Activated T-helper 17 cell treated with anti-CD3 and anti-CD28 coated beads, Interleukin-2, amount 50 U/mL, for 72 hours (primary cell): ENCODE measurements around the gene ZNF783. TPM values are rescaled to one million over a fixed set of nuclear protein-coding genes. Genes with fewer than 3 reads are reported as not detected.

Experiments used
- ATAC-seq: fragments of 150-1000 bp; cut with Tn5 transposase; replicated peaks from 2 replicates; pipeline ENCODE4 v1.10.0; 2021; ENCODE audit warnings: mild to moderate bottlenecking, moderate library complexity
- H3K27ac Mint-ChIP-seq: one replicate; pipeline ENCODE4 v1.8.0; 2022; ENCODE audit warnings: mixed read lengths
- H3K27me3 Mint-ChIP-seq: one replicate; pipeline ENCODE4 v1.8.0; 2022; ENCODE audit warnings: mixed read lengths
- H3K36me3 Mint-ChIP-seq: one replicate; pipeline ENCODE4 v1.8.0; 2022; ENCODE audit warnings: low read depth, mild to moderate bottlenecking, mixed read lengths
- H3K4me1 Mint-ChIP-seq: one replicate; pipeline ENCODE4 v1.8.0; 2022; ENCODE audit warnings: mixed read lengths
- H3K4me3 Mint-ChIP-seq: one replicate; pipeline ENCODE4 v1.8.0; 2022; ENCODE audit warnings: mild to moderate bottlenecking, mixed read lengths
- H3K9me3 Mint-ChIP-seq: one replicate; pipeline ENCODE4 v1.8.0; 2022; ENCODE audit warnings: mixed read lengths
- total RNA-seq, 2 donors: library from RNA; stranded (reverse); gene quantifications; one replicate each; pipeline ENCODE4 v1.2.3, GENCODE V29; 2022

ZNF783 gene
- total RNA-seq, 2 donors from 2014 or later: 12.7 to 17.3 TPM

- no peak for ATAC-seq
- peaks cover 18% of the 10 kb centered on the region for H3K4me1 Mint-ChIP-seq
- no peaks in the 10 kb centered on the region for H3K27me3 Mint-ChIP-seq
- H3K27ac Mint-ChIP-seq: peak overlapping the region; percentile 15
- no peaks in the 10 kb centered on the region for H3K9me3 Mint-ChIP-seq
- H3K36me3 Mint-ChIP-seq: peaks cover 50% of the 10 kb centered on the region
- H3K4me3 Mint-ChIP-seq: no peak overlapping the region
Measured at GRCh38 chr7:149280661-149281507, 18.9 kb downstream of the ZNF783 start.

- peaks cover 22% of the 10 kb centered on the region for H3K4me1 Mint-ChIP-seq
- H3K9me3 Mint-ChIP-seq: no peaks in the 10 kb centered on the region
- no peak overlapping the region for H3K27ac Mint-ChIP-seq
- H3K4me3 Mint-ChIP-seq: no peak overlapping the region
- peaks cover 43% of the 10 kb centered on the region for H3K36me3 Mint-ChIP-seq
- ATAC-seq: no peak
- no peaks in the 10 kb centered on the region for H3K27me3 Mint-ChIP-seq
Measured at GRCh38 chr7:149281508-149282330, 19.7 kb downstream of the ZNF783 start.

DNA sequence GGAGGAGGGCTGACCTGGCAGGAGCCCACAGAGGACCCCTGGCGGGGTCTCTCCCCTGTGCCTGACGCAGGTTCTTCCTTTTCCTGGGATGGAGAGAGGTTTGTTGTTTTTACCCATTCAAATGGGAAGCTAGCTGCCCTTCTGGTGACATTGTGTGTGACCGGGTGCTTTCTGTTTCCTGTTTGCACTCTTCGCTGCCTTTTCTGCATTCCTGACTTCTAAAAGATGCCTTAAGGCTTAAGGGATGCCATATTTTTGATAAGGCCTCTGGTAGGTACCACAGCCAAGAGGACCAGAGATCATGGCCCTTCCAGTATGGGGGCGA is 20.3 kb downstream of the ZNF783 start:
- peaks cover 38% of the 10 kb centered on the region for H3K36me3 Mint-ChIP-seq
- H3K27me3 Mint-ChIP-seq: no peaks in the 10 kb centered on the region
- no peak for ATAC-seq
- no peak overlapping the region for H3K4me3 Mint-ChIP-seq
- H3K27ac Mint-ChIP-seq: peak overlapping the region; percentile 45
- no peaks in the 10 kb centered on the region for H3K9me3 Mint-ChIP-seq
- H3K4me1 Mint-ChIP-seq: peaks cover 24% of the 10 kb centered on the region

GRCh38 chr7:149283321-149283720 is 21.3 kb downstream of the ZNF783 start:
- Mint-ChIP-seq H3K36me3 (peaks cover 28% of the 10 kb centered on the region), H3K4me3 (no peak overlapping the region), H3K4me1 (peaks cover 27% of the 10 kb centered on the region), H3K9me3 (no peaks in the 10 kb centered on the region), H3K27ac (no peak overlapping the region), H3K27me3 (no peaks in the 10 kb centered on the region)
- no peak for ATAC-seq

- ATAC-seq: no peak
- Mint-ChIP-seq H3K36me3 (peaks cover 18% of the 10 kb centered on the region), H3K27ac (peak overlapping the region; percentile 36), H3K9me3 (no peaks in the 10 kb centered on the region), H3K4me1 (peaks cover 27% of the 10 kb centered on the region), H3K4me3 (peak overlapping the region; percentile 90), H3K27me3 (no peaks in the 10 kb centered on the region)
Measured at GRCh38 chr7:149284343-149284742, 22.3 kb downstream of the ZNF783 start.

DNA sequence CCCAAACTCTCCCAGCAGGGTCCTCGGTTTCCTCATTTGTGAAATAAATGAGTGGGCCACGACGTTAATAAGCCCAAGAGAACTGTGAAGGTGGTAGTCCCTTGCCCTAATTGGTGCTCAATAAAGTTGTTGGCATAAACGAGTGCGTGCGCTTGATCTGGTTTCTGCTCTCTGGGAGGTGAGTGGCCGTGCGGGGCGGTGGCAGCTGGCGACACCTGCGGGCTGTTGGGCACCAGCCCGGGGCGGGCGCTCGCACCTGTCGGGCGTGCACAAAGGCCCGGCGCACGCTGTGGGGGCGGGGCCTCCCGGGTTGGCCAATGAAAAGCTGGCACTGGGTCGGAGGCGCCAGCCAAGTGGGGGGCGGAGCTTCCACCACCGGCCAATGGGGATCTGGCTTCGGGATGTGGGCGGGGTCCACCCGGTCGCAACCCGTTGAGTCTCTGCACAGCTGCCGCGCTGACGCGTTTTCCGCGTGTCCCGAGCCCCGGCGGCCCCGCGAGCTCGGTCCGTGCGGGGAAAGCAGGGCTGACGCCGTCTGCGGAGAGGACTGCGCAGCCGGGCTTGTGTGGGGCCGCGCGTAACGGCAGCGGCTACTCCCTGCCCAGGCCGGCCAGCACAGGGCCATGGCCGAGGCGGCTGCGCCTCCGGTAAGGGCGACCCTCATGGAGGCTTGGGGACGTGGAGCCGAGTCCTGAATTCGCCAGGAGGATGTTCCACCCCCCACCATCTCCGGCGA is 23.0 kb downstream of the ZNF783 start:
- peak overlapping the region; percentile 90 for H3K4me3 Mint-ChIP-seq
- no peaks in the 10 kb centered on the region for H3K27me3 Mint-ChIP-seq
- peaks cover 27% of the 10 kb centered on the region for H3K4me1 Mint-ChIP-seq
- H3K9me3 Mint-ChIP-seq: no peaks in the 10 kb centered on the region
- peaks cover 13% of the 10 kb centered on the region for H3K36me3 Mint-ChIP-seq
- peak; percentile 98 for ATAC-seq
- peak overlapping the region; percentile 36 for H3K27ac Mint-ChIP-seq

- H3K9me3 Mint-ChIP-seq: no peaks in the 10 kb centered on the region
- H3K36me3 Mint-ChIP-seq: peaks cover 10% of the 10 kb centered on the region
- peak overlapping the region; percentile 90 for H3K4me3 Mint-ChIP-seq
- peaks cover 28% of the 10 kb centered on the region for H3K4me1 Mint-ChIP-seq
- no peaks in the 10 kb centered on the region for H3K27me3 Mint-ChIP-seq
- H3K27ac Mint-ChIP-seq: no peak overlapping the region
- peak; percentile 1 for ATAC-seq
Measured at GRCh38 chr7:149285603-149286002, 23.6 kb downstream of the ZNF783 start.

DNA sequence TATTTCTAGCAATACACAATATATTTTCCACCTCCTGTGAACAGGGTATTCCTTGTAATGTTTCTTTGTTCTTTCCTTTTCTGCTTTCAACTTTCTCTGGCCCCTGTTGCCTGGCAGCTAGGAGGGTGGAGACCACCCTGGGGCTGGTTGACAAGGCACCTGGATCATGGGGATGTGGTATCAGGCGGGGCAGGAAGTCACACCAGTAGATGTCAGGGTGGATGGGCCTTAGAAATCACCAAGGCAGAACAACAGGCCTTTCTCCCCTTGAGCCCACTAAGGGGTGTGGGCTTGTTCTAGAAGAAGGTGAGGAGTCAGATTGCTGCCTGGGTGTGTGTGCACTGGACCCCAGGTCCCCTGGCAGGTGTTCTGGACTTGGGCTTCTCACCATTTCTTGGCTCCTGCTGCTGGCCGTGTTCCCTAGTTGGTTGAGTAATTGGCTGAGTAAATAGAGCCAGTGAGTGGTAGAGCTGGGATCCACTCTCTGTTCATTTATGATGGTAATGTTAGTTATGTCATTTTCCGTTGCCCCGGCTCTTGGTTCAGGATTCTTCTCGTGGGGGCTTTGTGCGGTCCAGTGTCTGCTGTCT is 24.9 kb downstream of the ZNF783 start:
- peak overlapping the region; percentile 90 for H3K4me3 Mint-ChIP-seq
- no peaks in the 10 kb centered on the region for H3K27me3 Mint-ChIP-seq
- H3K27ac Mint-ChIP-seq: peak overlapping the region; percentile 7
- peaks cover 7% of the 10 kb centered on the region for H3K36me3 Mint-ChIP-seq
- ATAC-seq: no peak
- no peaks in the 10 kb centered on the region for H3K9me3 Mint-ChIP-seq
- peaks cover 31% of the 10 kb centered on the region for H3K4me1 Mint-ChIP-seq

- no peak overlapping the region for H3K4me3 Mint-ChIP-seq
- H3K36me3 Mint-ChIP-seq: peaks cover 2% of the 10 kb centered on the region
- no peak for ATAC-seq
- H3K4me1 Mint-ChIP-seq: peaks cover 27% of the 10 kb centered on the region
- no peaks in the 10 kb centered on the region for H3K27me3 Mint-ChIP-seq
- H3K9me3 Mint-ChIP-seq: no peaks in the 10 kb centered on the region
- H3K27ac Mint-ChIP-seq: peak overlapping the region; percentile 7
Measured at GRCh38 chr7:149287622-149288021, 25.6 kb downstream of the ZNF783 start.

DNA sequence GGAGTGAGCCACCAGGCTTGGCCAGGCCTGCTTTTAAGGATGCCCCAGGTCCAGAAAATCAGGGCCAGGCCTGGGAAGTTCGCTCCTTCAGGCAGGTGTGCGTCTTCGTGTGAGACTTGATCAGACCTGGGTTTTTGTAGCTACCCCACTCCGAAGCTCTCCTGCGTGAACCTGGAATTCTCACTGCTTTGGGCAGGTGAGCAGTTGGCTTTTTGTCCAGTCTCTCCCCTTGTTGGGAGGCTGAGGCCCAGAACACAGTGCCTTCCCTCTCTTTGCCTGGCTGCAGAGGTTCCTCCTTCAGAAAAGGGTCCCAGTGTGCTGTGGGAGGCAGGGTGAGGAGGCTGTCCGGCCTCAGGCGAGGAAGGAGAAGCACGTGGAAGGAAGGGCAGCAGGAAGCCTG is 27.3 kb downstream of the ZNF783 start:
- H3K27ac Mint-ChIP-seq: no peak overlapping the region
- H3K9me3 Mint-ChIP-seq: no peaks in the 10 kb centered on the region
- ATAC-seq: no peak
- H3K27me3 Mint-ChIP-seq: no peaks in the 10 kb centered on the region
- peaks cover 5% of the 10 kb centered on the region for H3K36me3 Mint-ChIP-seq
- H3K4me3 Mint-ChIP-seq: no peak overlapping the region
- H3K4me1 Mint-ChIP-seq: peaks cover 23% of the 10 kb centered on the region

DNA sequence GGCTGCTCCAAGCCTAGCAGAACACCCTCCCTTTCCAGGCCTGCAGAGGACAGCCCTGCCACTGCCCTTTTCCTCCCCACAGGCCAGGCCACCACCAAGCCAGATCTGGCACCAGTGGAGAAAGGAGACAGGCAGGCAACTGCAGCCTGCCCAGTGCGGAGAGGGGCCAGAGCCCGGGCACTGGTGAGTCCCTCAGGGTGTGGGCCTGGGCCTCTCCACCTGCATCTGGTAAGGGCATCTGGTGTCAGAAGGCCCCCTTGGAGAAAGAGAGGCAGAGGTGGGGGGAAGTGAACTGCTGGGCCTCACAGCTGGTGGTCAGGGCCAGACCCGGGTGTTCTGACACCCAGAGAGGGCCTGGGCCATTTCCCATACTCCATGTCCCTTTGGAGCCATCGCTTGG is 27.9 kb downstream of the ZNF783 start:
- ATAC-seq: no peak
- H3K9me3 Mint-ChIP-seq: no peaks in the 10 kb centered on the region
- no peak overlapping the region for H3K27ac Mint-ChIP-seq
- peaks cover 17% of the 10 kb centered on the region for H3K4me1 Mint-ChIP-seq
- no peaks in the 10 kb centered on the region for H3K27me3 Mint-ChIP-seq
- H3K4me3 Mint-ChIP-seq: no peak overlapping the region
- H3K36me3 Mint-ChIP-seq: peaks cover 5% of the 10 kb centered on the region

DNA sequence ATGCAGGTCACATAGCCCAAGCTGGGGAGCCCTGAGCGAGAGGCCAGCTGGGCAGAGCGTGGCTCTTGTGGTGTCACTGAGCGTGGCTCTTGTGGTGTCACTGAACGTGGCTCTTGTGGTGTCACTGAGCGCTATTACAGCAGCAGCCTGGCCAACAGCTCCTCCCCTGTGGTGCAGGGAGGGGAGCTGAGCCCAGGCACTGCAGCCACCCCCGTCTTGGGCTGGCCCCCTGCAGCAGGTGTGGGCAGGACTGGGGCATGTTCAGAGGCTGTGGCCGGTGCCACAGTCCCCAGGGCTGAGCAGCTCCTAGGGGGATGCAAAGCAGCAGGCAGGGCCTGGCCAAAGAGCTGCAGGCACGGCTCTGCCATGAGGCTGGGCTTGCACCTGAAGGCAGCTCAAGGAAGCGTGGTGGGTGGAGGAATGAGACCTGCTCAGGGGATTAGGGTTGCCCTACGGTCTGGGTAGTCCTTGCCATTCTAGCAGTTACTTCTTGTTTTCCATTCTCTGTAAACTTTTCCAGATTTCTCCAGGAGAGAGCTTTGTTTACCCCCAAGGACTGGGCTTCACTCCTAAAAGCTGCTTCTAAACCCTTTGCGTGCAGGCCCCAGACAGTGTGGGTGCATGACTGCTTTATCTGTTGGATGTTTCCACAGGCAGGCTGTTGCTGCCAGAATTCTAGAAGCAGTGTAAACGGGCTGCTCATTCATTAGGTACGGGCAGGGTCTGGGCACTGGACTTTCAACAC is 29.2 kb downstream of the ZNF783 start:
- ATAC-seq: peak; percentile 69
- no peaks in the 10 kb centered on the region for H3K27me3 Mint-ChIP-seq
- no peak overlapping the region for H3K4me3 Mint-ChIP-seq
- H3K27ac Mint-ChIP-seq: no peak overlapping the region
- peaks cover 10% of the 10 kb centered on the region for H3K4me1 Mint-ChIP-seq
- peaks cover 5% of the 10 kb centered on the region for H3K36me3 Mint-ChIP-seq
- H3K9me3 Mint-ChIP-seq: no peaks in the 10 kb centered on the region

DNA sequence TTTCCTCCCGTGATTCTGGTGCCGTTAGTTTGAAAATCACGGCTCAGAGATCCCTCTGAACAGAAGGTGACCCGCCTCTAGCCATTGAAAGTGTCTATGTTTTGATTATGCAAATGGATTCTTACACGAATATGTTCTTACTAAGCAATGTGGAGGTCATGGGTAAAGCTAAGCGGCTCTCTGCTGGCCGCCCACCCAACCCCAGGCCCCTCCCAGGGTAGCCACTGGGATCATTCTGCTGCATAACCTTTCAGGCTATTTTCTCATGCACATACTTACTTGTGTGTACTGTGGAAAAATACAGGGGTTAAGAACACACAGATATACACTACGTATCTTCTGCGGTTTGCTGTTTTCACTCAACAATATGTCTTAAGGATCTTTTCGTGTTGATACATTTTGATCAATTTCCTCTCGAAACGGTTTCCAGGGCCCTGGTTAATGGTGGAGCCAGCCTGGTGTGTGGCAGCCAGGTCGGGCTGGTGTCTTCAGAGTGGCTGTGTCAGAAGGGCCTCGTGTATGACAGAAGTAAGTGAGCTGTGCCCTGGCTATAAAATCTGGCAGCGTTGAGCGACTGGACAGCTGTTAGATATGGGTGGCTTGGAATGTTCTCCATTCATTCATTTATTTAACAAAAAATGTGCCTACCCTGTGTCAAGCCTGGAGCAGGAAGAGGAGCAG is 29.9 kb downstream of the ZNF783 start:
- no peak for ATAC-seq
- Mint-ChIP-seq H3K4me1 (peaks cover 11% of the 10 kb centered on the region), H3K9me3 (no peaks in the 10 kb centered on the region), H3K36me3 (peaks cover 7% of the 10 kb centered on the region), H3K27me3 (no peaks in the 10 kb centered on the region), H3K4me3 (no peak overlapping the region), H3K27ac (no peak overlapping the region)
